Smooth muscle cell of the brain vasculature (primary cell): ENCODE measurements around the gene PDGFRB.

ENCODE experiments used
- DNase-seq: peaks from one replicate; pipeline ENCODE4 v3.0.0-alpha.2; 2012; ENCODE audit warnings: low read depth, low spot score

PDGFRB gene

DNA sequence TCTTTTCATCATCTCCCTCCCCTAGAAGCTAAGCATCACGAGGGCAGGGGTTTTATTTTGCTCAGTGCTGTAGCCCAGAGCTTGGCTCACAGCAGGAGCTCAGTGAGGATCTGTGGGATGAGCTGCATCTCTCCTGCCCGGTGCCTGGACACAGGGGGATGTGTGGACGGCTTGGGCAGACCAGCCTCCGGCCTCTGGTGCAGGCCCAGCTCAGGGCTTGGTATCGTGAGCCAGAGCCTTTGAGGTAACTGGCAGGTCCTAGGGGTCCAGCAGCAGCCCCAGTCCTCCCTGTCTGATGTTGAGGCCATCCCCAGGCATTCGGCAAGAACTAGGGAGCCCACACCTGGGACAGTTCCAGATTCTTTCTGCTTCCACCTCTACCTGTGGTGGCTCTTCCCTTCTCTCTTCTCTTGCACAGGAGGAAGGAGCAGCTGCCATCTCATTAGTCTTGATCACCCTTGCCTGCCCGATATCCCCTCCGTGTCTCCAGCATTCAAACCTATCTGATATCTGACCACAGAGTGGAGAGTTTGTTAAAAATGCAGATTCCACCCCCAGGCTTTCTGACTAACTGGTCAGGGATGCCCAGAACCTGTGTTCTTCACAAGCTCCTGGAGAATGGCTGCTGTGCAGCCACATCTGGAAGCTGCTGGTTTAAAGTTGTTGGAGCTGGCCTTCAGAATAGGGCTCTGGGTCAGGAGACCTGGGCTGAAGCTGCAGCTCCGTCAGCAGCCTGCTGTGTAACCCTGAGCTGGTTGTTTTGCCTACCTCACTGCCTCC is 26.3 kb upstream of the PDGFRB start:
- no peak for DNase-seq

DNA sequence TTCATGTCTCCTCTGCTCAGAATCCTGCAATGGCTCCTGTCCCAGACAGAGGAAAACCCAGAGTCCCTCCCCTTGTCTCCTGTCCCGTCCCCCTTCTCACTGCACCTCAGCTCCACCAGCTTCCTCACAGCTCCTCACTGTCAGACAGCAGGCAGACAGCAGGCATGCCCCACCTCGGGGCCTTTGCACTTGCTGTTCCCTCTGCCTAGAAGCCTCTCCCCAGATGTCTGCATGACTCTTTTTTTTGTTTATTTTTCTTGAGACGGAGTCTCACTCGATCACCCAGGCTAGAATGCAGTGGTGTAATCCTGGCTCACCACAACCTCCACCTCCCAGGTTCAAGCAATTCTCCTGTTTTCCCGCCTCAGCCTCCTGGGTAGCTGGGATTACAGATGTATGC is 25.4 kb upstream of the PDGFRB start:
- DNase-seq: no peak

DNA sequence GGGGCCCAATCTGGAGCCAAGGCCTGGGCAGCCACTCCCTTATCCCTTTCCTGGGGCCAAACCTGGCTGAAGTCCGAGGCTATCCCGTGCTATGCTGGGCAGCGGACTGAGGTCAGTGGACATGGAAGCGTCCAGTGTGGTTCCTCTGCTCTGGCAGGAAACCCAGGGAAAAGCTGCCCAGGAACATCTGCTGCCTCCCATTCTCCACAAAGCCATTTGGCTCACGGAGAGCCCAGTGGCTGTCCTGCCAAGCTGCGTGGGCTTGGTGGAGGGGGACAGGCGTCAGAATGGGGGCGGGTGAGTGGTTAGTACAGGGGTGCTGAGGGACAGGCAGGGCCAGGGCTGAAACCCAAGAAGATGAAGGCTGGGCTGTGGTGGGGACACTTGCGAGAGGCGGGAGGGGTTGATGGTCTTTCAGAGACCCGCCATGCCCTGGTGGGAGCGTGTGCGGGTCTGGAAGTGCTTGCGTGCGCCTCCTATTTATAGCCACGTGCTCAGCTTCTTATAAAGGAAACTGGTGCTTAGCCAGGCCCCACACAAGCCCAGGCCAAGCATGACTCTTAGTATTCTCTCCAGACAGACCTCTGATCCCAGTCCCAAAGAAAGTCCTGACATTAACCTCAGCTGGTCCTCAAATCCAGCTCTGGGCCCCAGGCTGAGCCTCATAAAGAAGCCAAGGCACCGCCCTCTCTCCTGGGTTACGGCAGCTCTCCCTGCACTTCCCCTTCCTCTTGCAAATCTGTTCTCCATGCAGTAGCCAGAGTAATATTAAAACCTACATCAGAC is 24.8 kb upstream of the PDGFRB start:
- no peak for DNase-seq

DNA sequence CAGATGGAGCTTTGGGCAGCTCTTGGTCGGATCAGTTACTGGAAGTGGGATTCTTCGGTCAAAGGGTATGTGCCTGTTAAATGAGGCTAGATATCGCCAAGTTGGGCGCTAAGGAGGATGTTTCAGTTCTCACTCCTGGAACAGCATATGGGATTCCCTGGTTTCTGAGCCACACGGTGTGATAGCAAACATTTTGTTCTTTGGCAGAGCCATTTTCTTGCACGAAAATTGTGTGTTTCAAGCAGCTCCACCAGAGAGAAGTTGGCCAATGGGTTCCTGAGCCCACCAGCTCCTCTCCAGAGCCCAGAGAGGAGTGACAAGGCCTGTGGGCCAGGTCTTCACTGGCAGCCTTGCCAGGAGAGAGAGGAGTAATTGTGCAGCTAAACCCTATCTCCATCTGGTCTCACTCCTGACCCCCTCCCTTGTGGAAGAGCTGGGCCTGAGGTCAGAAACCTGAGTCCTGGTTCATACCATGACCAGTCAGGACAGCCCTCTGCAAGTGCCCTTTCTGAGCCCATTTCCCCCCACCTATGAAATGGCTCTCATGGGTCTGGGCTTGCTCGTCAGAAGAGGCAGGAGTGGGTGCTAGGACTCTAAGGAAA is 23.5 kb upstream of the PDGFRB start:
- no peak for DNase-seq

DNA sequence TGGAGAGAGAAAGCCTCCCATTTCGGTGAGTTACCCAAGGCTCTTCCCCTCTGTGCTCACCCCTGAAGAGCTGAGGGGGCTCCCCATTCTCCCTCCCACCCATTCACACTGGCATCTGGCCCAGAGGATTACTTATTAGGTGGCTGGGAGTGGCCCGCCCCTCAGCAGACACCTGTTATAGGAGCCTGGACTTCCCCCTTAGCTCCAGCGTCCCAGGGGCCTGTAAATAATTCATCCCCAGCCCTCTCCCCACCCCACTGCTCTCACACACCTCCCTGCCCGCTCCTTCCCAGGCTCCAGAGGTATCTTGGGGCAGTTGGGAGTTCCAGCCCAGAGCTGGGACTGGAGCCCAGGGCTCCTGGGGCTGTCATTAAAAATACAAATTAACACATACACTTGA is 22.6 kb upstream of the PDGFRB start:
- DNase-seq: no peak

DNA sequence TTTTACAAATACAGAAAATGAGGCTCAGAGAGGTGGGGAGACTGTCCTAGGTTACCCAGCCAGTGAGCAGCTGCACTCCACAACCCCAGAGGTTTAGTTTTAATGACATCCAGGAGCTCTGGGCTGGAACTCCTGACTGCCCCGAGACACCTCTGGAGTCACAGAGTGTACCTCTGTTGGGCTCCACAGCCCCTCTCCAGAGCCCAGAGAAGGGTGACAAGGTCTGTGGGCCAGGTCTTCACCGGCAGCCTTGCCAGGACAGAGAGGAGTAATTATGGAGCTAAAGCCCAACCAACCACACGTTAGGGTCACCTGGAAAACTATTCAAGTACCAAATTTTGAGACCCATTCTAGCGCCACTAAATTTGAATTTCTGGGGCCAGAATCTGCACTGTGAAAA is 22.1 kb upstream of the PDGFRB start:
- no peak for DNase-seq

DNA sequence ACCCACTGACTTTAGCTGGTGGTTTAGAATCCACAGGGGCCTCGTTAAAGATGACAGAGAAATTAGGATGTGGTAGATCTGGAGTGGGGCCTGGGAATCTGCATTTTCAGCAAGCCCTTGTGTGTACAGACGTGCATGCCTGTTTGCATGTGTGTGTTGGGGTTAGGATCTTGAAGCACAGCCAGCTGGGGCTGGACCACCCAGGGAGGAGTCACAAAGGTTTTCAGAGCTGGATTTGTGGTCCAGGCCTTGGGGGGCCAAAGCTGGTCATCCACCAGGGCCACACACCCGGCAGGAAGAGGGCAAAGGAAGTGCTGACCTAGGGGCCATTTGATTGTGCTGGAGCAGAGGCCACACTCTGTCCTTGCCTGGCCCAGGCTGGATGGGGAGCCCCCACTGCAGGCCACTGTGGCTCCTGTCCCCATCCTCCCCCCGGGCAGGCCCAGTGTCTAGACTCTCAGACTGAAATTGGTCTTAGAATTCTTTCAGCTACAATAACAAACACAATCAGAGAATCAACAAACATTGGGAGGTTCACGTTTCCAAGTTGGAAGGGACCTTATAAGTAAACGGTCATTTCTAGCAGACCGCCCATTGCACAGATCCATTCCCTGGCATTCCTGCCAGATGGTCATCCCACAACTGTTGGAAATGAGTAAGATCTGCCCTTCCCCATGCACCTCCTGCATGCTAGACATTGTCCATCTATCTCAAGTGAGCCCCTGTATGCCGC is 21.3 kb upstream of the PDGFRB start:
- no peak for DNase-seq

DNA sequence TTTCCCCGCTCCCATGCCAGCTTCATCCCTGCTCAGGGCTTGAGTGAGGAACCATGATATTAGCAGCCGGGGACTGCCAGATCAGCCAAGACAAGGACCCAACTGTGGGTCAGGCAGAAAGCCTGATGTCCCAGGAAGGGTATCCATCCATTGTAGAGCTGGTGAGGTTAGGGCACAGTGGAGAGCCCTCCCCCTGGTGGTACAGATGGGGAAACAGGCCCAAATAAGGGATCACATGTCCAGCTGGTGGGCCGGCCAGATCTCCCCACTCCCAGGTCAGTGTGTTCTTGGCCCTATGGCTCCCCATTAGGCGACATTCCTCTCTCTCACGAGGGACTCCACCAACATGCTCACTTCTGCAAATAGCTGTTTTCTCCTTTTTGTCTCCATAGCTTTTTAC is 19.9 kb upstream of the PDGFRB start:
- DNase-seq: no peak

DNA sequence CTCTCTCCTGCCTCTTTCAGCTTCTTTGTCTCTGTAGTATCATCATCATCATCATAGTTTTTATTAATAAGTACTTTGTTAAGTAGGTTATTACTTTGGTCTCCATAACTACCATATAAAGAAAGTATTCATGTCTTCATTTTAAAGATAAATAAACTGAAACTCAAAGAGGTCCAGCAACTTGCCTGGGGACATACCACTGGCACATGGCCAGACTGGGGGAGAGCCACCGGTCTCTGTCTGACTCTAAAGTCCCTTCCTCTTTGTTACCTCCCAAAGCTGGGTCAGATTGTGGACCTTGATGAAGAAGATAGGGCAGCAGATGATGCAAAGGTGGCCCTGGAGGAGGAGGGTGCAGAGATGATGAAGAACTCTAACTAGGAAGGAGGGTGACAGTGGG is 19.4 kb upstream of the PDGFRB start:
- no peak for DNase-seq

DNA sequence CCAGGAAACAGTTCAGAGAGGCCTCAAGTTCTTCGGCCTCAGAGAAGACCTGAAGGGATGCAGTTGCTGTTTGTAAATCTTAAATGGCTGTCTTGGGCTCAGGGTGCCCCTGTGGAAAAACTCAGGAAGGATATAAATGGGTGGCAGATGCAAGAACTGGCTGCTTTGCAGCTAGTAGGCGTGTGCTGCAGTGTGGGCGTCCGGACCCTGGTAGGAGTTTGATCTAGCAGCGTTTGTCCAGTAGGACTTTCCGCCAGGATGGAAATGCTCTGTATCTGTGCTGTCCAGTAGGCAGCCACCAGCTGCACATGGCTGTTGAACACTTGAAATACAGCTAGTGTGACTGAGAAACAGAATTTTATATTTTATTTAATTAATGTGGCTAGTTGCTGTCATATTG is 18.6 kb upstream of the PDGFRB start:
- no peak for DNase-seq

DNA sequence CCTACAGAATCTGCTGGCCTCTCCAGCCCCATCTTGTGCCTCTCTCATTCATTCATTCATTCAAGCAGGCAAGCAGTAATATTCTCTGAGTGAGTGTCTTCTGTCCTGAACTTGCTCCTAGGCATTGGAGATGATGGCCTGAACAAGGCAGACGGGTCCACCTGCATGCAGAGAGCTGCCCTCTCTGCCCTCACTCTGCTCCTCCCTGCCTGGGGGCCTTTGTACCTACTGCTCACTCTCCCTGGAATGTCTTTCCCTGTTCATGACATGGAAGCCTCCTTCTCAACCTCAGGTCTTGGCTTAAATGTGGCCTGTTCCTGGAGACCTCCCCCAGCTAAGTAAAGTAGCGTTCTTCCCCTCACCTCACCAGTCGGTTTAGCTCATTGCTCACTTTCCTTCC is 17.5 kb upstream of the PDGFRB start:
- no peak for DNase-seq

DNA sequence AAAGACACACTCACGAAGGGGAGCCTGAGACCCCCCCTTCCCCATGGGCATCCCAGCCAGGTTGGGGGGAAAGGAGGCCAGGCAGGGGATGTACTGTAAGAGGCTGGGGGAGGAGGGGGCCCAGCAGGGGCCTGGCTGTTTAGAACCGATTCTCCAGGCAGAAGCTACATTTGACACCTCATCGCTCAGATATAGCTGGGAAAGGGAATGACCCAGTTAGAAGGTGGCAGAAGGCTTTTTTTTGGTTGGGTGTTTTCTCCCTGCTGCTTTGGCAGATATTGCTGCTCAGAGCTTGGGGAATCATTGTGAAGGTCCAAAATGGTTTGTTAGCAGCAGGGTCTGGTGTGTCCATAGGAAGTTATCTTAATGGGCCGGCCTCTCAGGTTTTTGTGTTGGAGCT is 16.9 kb upstream of the PDGFRB start:
- no peak for DNase-seq

DNA sequence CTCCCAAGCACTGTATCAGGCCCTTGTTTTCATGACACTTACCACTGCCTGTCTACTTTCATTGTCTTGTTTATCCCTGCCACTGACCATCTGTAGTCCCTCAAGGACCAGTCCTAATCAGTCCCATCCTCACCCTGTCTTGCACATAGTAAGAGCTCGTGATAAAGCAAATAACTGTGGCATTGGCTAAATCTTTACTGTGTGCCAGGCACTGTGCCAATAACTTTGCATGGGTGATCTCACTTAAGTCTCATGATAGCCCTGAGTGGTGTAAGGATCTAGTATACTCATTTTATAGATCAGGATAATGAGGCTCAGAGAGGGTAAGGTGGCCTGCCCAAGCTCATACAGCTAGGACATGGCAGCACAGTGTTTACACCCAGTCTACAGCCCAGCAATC is 16.5 kb upstream of the PDGFRB start:
- no peak for DNase-seq

DNA sequence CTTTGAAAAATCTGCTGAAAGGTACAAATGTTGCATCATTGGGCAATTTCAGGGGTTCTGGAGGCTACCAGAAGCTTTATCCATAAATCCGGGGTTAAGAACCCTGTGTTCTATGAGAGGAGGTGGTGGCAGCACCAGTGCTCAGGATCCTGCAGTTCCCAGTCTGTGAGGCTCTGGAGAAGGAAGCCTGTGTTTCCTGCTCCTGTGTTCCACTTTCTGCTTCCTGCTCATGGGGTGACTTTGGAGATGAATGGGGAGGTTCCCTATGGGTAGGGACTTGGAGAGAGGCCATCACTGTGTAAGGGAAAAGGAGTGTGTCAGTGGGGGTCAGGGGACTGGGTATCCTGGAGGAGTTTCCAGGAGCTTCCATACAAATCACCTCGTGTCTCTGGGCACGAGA is 13.2 kb upstream of the PDGFRB start:
- DNase-seq: no peak

DNA sequence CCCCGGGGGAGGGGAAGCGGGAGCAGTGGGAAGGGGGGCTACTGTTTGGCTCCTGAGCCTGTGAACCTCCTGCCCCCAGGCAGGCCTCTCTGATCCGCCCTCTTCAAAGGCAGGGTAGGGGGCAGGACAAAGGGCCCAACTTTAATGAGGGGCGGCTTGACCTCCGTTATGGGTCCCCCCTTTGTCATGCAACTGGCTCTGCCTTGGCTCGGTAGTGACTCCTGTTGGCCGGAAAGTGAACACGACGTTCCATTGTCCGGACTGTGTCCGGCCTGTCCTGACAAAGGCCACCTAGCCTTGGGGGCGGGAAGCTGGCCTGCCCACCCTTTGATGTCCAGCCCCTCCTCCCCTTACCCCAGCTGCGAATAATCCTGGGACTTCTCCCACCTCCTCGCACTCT is 12.3 kb upstream of the PDGFRB start:
- no peak for DNase-seq

DNA sequence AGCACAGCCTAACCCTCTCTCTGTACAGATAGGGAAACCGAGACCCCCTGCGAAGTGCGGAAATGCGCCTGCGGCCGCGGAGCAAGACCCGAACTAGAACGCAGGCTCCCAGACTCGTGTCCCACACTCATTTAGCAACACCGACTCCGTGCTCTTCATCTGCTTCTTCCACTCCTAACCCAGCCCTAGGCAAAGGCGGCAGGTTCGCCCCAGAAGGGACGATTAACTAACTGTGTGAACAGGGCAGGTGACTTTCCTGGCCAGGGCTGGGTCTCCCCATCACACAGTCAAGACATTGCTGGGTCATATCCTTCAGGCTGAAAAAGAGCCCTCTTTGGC is 11.8 kb upstream of the PDGFRB start:
- DNase-seq: no peak

DNA sequence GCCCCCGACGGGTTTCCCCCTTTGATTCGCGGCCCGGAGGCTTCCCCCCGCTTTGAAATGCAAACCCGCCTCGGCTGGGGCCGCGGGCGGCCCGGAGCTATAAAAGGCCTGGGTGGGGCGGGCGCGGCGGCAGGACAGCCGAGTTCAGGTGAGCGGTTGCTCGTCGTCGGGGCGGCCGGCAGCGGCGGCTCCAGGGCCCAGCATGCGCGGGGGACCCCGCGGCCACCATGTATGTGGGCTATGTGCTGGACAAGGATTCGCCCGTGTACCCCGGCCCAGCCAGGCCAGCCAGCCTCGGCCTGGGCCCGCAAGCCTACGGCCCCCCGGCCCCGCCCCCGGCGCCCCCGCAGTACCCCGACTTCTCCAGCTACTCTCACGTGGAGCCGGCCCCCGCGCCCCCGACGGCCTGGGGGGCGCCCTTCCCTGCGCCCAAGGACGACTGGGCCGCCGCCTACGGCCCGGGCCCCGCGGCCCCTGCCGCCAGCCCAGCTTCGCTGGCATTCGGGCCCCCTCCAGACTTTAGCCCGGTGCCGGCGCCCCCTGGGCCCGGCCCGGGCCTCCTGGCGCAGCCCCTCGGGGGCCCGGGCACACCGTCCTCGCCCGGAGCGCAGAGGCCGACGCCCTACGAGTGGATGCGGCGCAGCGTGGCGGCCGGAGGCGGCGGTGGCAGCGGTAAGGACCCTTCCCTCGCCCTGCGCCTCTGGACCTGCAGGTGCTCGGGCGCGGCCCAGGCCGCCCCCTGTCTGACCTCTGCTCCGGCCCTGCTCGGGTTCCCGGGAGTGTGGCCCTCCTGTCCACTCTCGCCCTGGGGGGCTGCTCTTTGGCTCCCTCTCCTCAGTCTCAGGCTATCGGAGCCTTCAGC is 11.2 kb upstream of the PDGFRB start, which contains the start of gene CDX1:
TSS of gene CDX1 (plus strand) at position 129 of the 862 bp plus-strand sequence. CDS start at position 228, 99 bp downstream.
- DNase-seq: no peak

DNA sequence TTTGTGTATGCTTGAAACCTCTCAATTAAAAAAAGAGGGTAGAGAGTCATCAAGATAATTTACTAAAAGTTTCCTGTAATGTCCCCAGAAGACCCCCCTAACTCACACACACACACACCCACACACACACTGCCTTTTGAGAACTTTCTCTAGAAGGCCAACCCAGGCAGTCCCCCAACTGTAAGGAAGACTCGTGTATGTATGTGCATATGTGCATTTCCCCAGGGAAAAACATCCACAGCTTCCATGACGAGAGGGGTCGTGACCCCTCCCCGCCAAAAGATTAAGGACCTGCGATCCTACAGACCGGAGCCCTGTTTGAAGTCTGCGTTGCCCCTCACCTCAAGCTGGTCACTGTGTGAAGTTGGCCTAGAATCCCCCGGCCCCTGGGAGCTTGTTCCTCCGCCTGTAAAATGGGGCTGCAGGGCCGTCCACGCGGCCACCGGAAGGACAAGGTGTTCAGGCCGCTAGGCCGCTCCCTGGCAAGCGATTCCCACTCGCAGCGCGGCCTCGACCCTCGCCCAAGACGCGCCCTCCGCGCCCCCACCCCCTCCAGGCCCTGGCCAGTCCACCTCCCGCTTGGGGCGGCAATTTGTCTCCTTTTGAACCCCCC is 10.5 kb upstream of the PDGFRB start:
- no peak for DNase-seq

DNA sequence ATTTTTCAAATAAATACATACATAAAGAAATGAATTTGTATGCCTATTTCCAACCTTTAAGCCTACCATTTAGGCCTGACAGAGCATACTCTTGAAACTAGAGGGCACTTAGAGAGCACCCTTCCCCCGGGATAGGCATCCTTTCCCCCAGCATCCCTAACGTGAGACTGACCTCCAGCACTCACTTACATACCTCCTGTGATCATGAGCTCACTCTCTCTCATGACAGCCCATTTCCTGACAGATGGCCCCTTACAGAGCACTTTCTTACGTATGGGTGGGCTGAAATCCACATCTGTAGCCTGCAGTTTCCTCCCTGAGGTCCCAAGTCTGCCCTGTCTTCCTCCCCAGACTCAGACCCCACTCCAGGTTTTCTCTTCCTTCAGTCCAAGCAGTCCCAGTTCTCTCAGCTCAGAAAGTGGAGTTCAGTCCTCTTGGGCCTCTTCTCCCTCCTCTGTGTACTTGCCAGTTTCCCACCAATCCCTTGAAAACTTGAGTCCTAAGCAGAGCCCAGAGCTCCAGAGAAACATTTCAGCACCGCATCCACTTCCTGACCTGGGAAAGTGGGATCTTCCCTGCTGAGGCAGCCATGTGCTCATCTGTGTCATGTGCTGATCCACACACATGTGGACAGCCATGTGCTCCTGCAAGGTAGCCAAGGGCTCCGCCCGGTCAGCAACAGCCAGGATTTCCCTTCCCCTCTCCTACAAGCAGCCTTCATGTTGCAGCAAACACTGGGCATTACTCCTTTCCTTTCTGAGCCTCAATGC is 8.8 kb upstream of the PDGFRB start:
- no peak for DNase-seq

DNA sequence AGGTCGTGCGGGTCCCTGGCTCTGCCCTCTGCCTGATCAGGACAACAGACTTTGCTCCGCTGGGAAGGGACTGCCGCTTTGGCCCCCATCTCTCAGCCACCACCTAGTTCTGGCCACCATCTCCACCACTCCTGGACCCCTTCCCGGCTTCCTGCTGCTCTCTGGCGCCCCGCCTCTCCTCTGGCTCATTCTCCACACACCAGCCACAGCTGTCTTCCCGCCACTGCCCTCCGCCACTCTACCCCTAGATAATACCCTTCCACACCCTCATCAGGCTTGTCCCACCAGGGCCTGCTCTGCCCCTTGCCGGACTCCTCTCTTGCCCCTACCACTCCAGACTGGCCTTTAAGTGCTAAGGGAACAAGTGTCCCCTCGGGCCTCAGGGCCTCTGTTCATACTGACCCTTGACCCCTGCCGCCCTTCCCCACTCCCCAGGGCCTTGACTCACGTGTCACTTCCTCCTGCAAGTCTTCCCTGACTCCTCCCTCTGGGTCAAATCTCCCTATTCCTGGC is 8.0 kb upstream of the PDGFRB start:
- DNase-seq: no peak
